ENCODE measurements around the gene FOCAD. TPM values are rescaled to one million over a fixed set of nuclear protein-coding genes. Genes with fewer than 3 reads are reported as not detected.
A peak's percentile ranks its signal among the peaks of the same experiment; 100 is the strongest.

FOCAD gene
- total RNA-seq, 2 experiments from 2014 or later, result 13.8 to 18.5 TPM

GRCh38 chr9:20978249-20978648 is 294.2 kb downstream of the FOCAD start:
- H3K4me1 ChIP-seq (ENCODE audit: insufficient read depth, low read length, poor library complexity, severe bottlenecking), result peaks cover 35% of the 10 kb centered on the region
- H3K9me3 ChIP-seq (ENCODE audit: low read length), result peaks cover 18% of the 10 kb centered on the region
- intact Hi-C loops (cut with micrococcal nuclease; ENCODE audit: unreplicated experiment), result no loop called here
- no peak overlapping the region for H3K4me2 ChIP-seq (ENCODE audit: low read length)
- no peaks in the 10 kb centered on the region for H3K9me2 ChIP-seq (ENCODE audit: insufficient read depth, low read length)
- no peaks in the 10 kb centered on the region for H4K20me1 ChIP-seq (ENCODE audit: insufficient read depth, low read length)
- ChIA-PET CTCF (ENCODE audit: unreplicated experiment) (no interaction called here), POLR2A (no interaction called here)
- H2AFZ ChIP-seq (ENCODE audit: low read length), result no peak overlapping the region
- TF ChIP-seq CTCF (conservative IDR thresholded peaks at IDR 0.05; ENCODE audit: low read length) (no peak), EZH2phosphoT487 (IDR thresholded peaks at IDR 0.05; ENCODE audit: borderline replicate concordance, low read depth, low read length) (no peak)
- no peak for DNase-seq (ENCODE audit: low spot score)
- no peaks in the 10 kb centered on the region for H3K79me2 ChIP-seq (ENCODE audit: insufficient read depth, low read depth, low read length)
- H3K4me3 ChIP-seq (ENCODE audit: low read depth, low read length, poor library complexity, severe bottlenecking), result no peak overlapping the region
- no peak overlapping the region for H3K27ac ChIP-seq (ENCODE audit: low read depth, low read length, poor library complexity, severe bottlenecking)
- no TSS peak for BruUV-seq (replicated peaks)
- H3K36me3 ChIP-seq (ENCODE audit: insufficient read depth, low read length), result no peaks in the 10 kb centered on the region; the same call in 1 of the 2 replicates

GRCh38 chr9:20980832-20981455 is 296.9 kb downstream of the FOCAD start:
- H3K4me2 ChIP-seq (ENCODE audit: low read length), result peak overlapping the region; percentile 75
- intact Hi-C loops (cut with micrococcal nuclease; ENCODE audit: unreplicated experiment), result loop anchor here (5.0 kb wide), 1 partner anchor 116 kb away; no protein-coding TSS in a partner anchor

More at GRCh38 chr9:20980832-20981455, 296.9 kb downstream of the FOCAD start:
- DNase-seq (ENCODE audit: low spot score), result peak; percentile 45
- peaks cover 21% of the 10 kb centered on the region for H3K4me1 ChIP-seq (ENCODE audit: insufficient read depth, low read length, poor library complexity, severe bottlenecking)
- CTCF ChIA-PET (ENCODE audit: unreplicated experiment), result no interaction called here
- TF ChIP-seq EZH2phosphoT487 (IDR thresholded peaks at IDR 0.05; ENCODE audit: borderline replicate concordance, low read depth, low read length) (no peak), CTCF (conservative IDR thresholded peaks at IDR 0.05; ENCODE audit: low read length) (no peak)
- peak overlapping the region; percentile 69 for H2AFZ ChIP-seq (ENCODE audit: low read length)
- no peaks in the 10 kb centered on the region; the same call in 1 of the 2 replicates for H3K36me3 ChIP-seq (ENCODE audit: insufficient read depth, low read length)
- peak overlapping the region; percentile 54 for H3K27ac ChIP-seq (ENCODE audit: low read depth, low read length, poor library complexity, severe bottlenecking)
- POLR2A ChIA-PET, result interaction anchor here (0.5 to 4.5 kb wide), 8 partner anchors 10 to 967 kb away, joined by 3 to 19 read pairs (median 4); no protein-coding TSS in a partner anchor
- no peaks in the 10 kb centered on the region for H3K79me2 ChIP-seq (ENCODE audit: insufficient read depth, low read depth, low read length)
- peak overlapping the region; percentile 38 for H3K4me3 ChIP-seq (ENCODE audit: low read depth, low read length, poor library complexity, severe bottlenecking)
- BruUV-seq (replicated peaks), result no TSS peak
- H4K20me1 ChIP-seq (ENCODE audit: insufficient read depth, low read length), result no peaks in the 10 kb centered on the region
- no peaks in the 10 kb centered on the region for H3K9me2 ChIP-seq (ENCODE audit: insufficient read depth, low read length)
- H3K9me3 ChIP-seq (ENCODE audit: low read length), result no peaks in the 10 kb centered on the region
